Activated T-cell treated with anti-CD3 and anti-CD28 coated beads for 4 hours (primary cell): Measurements from ENCODE around the gene OTUD6A.
"Not testable (repeated sequence)": the region's sequence is repeated elsewhere in the genome, so short reads cannot be mapped to it uniquely, and the experiment has no call there.

Source experiments
- DNase-seq: peaks from one replicate; pipeline ENCODE4 v3.0.0-alpha.2; 2020

The OTUD6A gene

GRCh38 chrX:70049406-70049805 is 12.9 kb upstream of the OTUD6A start:
- no peak for DNase-seq

- no peak for DNase-seq
Measured at GRCh38 chrX:70049925-70050324, 12.3 kb upstream of the OTUD6A start, which contains the start of gene AWAT2. TSS of gene AWAT2 (minus strand) at chrX:70049938. CDS start at chrX:70049932, 6 bp downstream.

- no peak for DNase-seq
Measured at GRCh38 chrX:70052895-70053615, 9.2 kb upstream of the OTUD6A start.

GRCh38 chrX:70054391-70054790 is 7.9 kb upstream of the OTUD6A start:
- DNase-seq = no peak

GRCh38 chrX:70062961-70063550 is 799 bp downstream of the OTUD6A start:
- no peak for DNase-seq

GRCh38 chrX:70066646-70067045 is 4.4 kb downstream of the OTUD6A start:
- DNase-seq = no peak

- no peak for DNase-seq
Measured at GRCh38 chrX:70079297-70079696, 17.0 kb downstream of the OTUD6A start.

- no peak for DNase-seq
Measured at GRCh38 chrX:70079870-70080269, 17.6 kb downstream of the OTUD6A start.

GRCh38 chrX:70082723-70083122 is 20.5 kb downstream of the OTUD6A start:
- no peak for DNase-seq

- no peak for DNase-seq
Measured at GRCh38 chrX:70084592-70085240, 22.5 kb downstream of the OTUD6A start.

GRCh38 chrX:70087857-70088630 is 25.8 kb downstream of the OTUD6A start:
- no peak for DNase-seq

GRCh38 chrX:70088751-70089150 is 26.5 kb downstream of the OTUD6A start:
- DNase-seq = no peak

- no peak for DNase-seq
Measured at GRCh38 chrX:70089604-70090297, 27.5 kb downstream of the OTUD6A start.

- DNase-seq = no peak
Measured at GRCh38 chrX:70092247-70092646, 30.0 kb downstream of the OTUD6A start.

GRCh38 chrX:70096052-70096451 is 33.8 kb downstream of the OTUD6A start:
- no peak for DNase-seq

- no peak for DNase-seq
Measured at GRCh38 chrX:70105229-70105628, 43.0 kb downstream of the OTUD6A start.

GRCh38 chrX:70111436-70112026 is 49.3 kb downstream of the OTUD6A start:
- DNase-seq = not testable (repeated sequence)
